GM21423 (cell line): ENCODE measurements around the gene MRPL53.

Experiments
- ATAC-seq: cut with Tn5 transposase; IDR thresholded peaks from one replicate; pipeline ENCODE4 v1.9.1; 2021; ENCODE audit warnings: mild to moderate bottlenecking, moderate library complexity; ENCODE audit not compliant: unreplicated experiment

Gene MRPL53

GRCh38 chr2:74472086-74472944 lies at the start of gene MRPL53:
MRPL53 (minus strand) TSS chr2:74472680; CDS start chr2:74472660, 20 bp downstream.
- peak; percentile 82 for ATAC-seq

- no peak for ATAC-seq
Observed at GRCh38 chr2:74516650-74517049, 44.2 kb upstream of the MRPL53 start.

- ATAC-seq = peak; percentile 63
Observed at GRCh38 chr2:74515981-74516633, 43.6 kb upstream of the MRPL53 start.

- ATAC-seq = no peak
Observed at GRCh38 chr2:74515271-74515980, 42.9 kb upstream of the MRPL53 start.

- ATAC-seq = no peak
Observed at GRCh38 chr2:74514368-74515270, 42.1 kb upstream of the MRPL53 start, which contains the start of gene TLX2. TLX2 (plus strand) TSS chr2:74514450; CDS start chr2:74514807, 357 bp downstream.

GRCh38 chr2:74513605-74514367 lies 41.3 kb upstream of the MRPL53 start:
- ATAC-seq = no peak

- ATAC-seq = no peak
Observed at GRCh38 chr2:74512744-74513604, 40.5 kb upstream of the MRPL53 start.

- no peak for ATAC-seq
Observed at GRCh38 chr2:74511104-74511989, 38.9 kb upstream of the MRPL53 start.

GRCh38 chr2:74510272-74510671 lies 37.8 kb upstream of the MRPL53 start:
- no peak for ATAC-seq

GRCh38 chr2:74507926-74508520 lies 35.5 kb upstream of the MRPL53 start:
- peak; percentile 8 for ATAC-seq

GRCh38 chr2:74507145-74507925 lies 34.9 kb upstream of the MRPL53 start, which contains the start of gene PCGF1:
PCGF1 (minus strand) TSS chr2:74507695; CDS start chr2:74507668, 27 bp downstream.
- peak; percentile 85 for ATAC-seq

- no peak for ATAC-seq
Observed at GRCh38 chr2:74505448-74506246, 33.2 kb upstream of the MRPL53 start.

GRCh38 chr2:74504591-74504990 lies 32.1 kb upstream of the MRPL53 start:
- no peak for ATAC-seq

- ATAC-seq = no peak
Observed at GRCh38 chr2:74503506-74504475, 31.3 kb upstream of the MRPL53 start.
